Measurements from ENCODE around the gene KRTAP12-4.
"Not testable (repeated sequence)": the region's sequence is repeated elsewhere in the genome, so short reads cannot be mapped to it uniquely, and the experiment has no call there.

The KRTAP12-4 gene

DNA sequence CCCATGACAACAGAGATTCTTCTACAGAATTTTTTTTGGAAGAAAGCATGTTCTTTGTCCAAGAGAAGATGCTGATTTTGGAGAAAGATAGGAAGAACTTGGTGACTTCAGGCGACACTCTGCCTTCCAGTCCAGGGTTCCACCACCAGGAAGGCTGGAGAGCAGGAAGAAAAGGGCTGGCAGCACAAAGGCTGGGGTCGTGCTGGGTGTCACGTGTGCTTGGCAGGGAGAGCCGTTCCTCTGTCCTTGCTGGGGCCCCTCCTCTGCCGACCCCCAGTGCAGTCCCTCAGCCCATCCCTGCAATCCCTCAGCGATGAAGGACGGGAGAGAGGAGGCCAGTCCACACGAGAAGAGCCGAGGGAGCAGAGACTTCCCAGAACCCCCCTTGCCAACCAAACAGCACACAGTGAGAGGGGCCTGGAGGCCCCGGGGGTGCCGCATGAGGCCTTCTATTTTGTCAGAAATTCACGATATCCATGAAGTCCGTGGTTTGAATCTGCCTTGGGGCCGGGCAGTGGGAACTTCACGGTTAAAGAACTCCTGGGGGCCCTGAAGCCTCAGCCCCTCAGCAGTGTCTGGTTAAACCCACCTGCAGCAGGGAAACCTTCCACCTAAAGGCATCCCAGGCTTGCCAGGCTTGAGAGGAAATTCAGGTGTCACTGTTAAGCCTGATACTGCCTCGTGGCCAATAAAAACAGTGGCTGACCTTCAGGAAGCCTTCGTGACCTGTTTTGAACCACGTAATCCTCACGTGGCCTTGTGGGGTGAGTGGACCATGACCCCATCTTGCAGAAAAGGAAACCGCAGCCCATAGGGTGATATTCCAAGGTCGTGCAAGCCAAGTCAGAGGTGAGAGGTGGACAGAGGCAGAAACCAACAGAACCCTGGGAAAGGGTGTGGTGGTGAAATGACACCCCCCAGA, 45.9 kb upstream of the KRTAP12-4 start:
- TF ChIP-seq, protein P1, sequence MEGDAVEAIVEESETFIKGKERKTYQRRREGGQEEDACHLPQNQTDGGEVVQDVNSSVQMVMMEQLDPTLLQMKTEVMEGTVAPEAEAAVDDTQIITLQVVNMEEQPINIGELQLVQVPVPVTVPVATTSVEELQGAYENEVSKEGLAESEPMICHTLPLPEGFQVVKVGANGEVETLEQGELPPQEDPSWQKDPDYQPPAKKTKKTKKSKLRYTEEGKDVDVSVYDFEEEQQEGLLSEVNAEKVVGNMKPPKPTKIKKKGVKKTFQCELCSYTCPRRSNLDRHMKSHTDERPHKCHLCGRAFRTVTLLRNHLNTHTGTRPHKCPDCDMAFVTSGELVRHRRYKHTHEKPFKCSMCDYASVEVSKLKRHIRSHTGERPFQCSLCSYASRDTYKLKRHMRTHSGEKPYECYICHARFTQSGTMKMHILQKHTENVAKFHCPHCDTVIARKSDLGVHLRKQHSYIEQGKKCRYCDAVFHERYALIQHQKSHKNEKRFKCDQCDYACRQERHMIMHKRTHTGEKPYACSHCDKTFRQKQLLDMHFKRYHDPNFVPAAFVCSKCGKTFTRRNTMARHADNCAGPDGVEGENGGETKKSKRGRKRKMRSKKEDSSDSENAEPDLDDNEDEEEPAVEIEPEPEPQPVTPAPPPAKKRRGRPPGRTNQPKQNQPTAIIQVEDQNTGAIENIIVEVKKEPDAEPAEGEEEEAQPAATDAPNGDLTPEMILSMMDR (IDR thresholded peaks at IDR 0.05; ENCODE audit: low read length, missing control alignments): no peak
- no peak overlapping the region for H3K4me3 ChIP-seq (replicated peaks; ENCODE audit: low read depth, low read length)
- no peak for DNase-seq (ENCODE audit: low read depth)

DNA sequence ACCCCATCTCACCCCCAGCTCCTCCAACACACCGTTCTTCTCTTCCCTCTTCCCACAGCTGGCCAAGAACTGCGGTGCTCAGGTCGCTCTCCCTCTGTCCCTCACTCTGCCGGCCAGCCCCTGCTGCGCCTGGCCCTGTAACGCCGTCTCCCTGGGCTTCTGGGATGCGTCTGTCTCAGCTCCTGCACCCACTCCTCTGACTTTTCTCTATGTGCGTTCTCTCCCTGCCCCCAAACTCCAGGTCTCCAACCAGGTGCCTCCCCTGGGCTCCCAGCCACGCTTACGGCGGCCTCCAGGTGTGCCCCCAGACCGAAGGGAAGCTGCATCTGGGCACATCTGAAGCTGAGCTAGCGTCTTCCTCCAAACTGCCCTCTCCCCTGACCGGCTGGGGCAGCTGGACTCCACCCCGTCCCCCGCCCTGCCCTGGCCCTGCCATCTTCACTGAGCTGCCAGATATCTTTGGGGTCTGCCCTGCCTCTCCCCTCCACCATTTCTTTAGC, 45.1 kb upstream of the KRTAP12-4 start:
- TF ChIP-seq, protein P1 (IDR thresholded peaks at IDR 0.05; ENCODE audit: low read length, missing control alignments): no peak
- DNase-seq (ENCODE audit: low read depth): no peak
- no peak overlapping the region for H3K4me3 ChIP-seq (replicated peaks; ENCODE audit: low read depth, low read length)

DNA sequence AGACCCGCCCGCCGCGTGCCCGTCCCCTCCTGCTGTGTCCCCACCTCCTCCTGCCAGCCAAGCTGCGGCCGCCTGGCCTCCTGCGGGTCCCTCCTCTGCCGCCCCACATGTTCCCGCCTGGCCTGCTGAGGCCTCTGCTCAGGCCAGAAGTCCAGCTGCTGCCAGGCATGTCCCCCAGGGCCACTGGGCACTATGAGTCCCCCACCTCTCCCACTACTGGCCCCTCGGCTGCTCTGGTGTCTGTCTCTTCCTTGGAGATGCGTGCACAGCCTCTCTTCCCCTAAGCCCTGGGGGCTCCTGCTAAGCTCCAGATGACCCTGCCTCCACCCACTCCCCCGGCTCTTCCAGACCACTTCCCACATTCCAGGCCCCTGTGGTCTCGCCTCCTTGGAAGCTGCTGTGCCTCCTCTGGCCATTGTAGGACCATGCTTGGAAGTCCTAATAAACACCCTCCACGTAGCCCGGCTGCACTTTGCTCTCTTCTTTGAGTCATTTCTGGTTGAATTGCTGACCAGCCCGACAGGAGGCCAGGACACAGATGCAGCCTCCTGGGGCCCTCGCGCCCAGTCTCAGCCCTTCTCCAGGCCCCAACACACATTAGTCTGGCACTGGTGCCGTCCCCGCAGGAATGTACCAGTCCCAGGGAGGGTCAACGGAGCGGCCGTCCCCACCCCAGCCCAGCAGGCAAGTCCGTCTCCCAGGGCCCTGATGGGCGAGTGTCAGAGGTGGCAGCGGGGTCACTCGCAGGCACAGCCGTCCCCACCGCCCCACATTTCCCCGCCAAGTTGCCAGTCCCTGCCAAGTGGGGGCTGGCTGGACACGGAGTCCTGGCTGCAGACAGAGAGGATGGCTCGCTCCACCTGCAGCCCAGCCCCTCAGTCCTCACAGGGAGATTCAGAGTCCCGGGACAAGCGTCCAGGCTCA, 43.6 kb upstream of the KRTAP12-4 start:
- no peak overlapping the region for H3K4me3 ChIP-seq (replicated peaks; ENCODE audit: low read depth, low read length)
- TF ChIP-seq, protein P1 (IDR thresholded peaks at IDR 0.05; ENCODE audit: low read length, missing control alignments): no peak
- no peak for DNase-seq (ENCODE audit: low read depth)

DNA sequence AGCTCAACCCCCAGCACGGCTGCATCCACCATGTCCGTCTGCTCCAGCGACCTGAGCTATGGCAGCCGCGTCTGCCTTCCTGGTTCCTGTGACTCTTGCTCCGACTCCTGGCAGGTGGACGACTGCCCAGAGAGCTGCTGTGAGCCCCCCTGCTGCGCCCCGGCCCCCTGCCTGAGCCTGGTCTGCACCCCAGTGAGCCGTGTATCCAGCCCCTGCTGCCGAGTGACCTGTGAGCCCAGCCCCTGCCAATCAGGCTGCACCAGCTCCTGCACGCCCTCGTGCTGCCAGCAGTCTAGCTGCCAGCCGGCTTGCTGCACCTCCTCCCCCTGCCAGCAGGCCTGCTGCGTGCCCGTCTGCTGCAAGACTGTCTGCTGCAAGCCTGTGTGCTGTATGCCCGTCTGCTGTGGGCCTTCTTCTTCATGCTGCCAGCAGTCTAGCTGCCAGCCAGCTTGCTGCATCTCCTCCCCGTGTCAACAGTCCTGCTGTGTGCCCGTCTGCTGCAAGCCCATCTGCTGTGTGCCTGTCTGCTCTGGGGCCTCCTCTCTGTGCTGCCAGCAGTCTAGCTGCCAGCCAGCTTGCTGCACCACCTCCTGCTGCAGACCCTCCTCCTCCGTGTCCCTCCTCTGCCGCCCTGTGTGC, 42.8 kb upstream of the KRTAP12-4 start, which contains the start of gene KRTAP10-12:
TSS of gene KRTAP10-12 (plus strand) at position 1 of the 639 bp plus-strand sequence. CDS start at position 31, 30 bp downstream.
- DNase-seq (ENCODE audit: low read depth); H3K4me3 ChIP-seq (replicated peaks; ENCODE audit: low read depth, low read length): not testable (repeated sequence)

DNA sequence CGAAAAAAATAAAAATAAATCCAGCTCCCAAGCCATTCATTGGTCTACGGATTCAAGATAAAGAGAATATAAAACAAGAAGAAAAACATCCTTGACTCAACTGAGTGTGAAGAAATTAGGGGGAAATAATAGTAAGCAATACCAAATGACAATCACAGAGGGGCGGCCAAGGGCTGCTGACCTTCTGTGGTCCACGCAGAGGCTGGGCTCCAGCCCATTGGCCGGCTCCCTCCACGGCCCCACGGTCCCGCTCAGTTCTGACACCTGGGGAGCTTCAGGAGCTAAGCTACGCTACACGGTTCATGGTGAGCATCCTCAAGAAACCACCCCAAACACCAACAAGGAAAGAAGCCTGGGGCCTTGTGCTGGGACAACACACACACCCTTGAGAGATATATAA, 42.1 kb upstream of the KRTAP12-4 start:
- TF ChIP-seq, protein P1 (IDR thresholded peaks at IDR 0.05; ENCODE audit: low read length, missing control alignments): no peak
- DNase-seq (ENCODE audit: low read depth): no peak
- no peak overlapping the region for H3K4me3 ChIP-seq (replicated peaks; ENCODE audit: low read depth, low read length)

DNA sequence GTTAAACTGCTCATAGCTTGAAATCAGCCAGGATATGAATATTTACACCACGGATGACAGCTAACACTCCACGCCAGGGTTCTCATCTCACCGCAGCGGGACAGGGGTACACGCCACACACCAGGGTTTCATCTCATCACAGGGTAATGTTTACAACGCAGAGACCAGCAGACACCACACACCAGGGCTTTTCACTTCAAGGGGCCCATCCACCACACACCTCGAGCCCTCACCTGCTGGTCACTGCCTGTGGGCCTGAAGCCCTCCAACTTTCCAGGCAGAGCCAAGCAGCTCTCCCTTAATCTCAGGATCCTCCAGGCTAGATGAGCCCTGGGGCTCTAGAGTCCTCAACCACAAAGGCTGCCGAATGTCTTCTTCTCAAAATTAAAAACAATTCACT, 41.2 kb upstream of the KRTAP12-4 start:
- no peak overlapping the region for H3K4me3 ChIP-seq (replicated peaks; ENCODE audit: low read depth, low read length)
- DNase-seq (ENCODE audit: low read depth): no peak
- TF ChIP-seq, protein P1 (IDR thresholded peaks at IDR 0.05; ENCODE audit: low read length, missing control alignments): no peak

All from fibroblast of pulmonary artery (primary cell).